ENCODE results near the gene GNAI1. TPM values are rescaled to one million over a fixed set of nuclear protein-coding genes. Genes with fewer than 3 reads are reported as not detected.
A peak's percentile ranks its signal among the peaks of the same experiment; 100 is the strongest.

Gene GNAI1
- total RNA-seq, 2 donors from 2014 or later = 3.6 TPM

DNA sequence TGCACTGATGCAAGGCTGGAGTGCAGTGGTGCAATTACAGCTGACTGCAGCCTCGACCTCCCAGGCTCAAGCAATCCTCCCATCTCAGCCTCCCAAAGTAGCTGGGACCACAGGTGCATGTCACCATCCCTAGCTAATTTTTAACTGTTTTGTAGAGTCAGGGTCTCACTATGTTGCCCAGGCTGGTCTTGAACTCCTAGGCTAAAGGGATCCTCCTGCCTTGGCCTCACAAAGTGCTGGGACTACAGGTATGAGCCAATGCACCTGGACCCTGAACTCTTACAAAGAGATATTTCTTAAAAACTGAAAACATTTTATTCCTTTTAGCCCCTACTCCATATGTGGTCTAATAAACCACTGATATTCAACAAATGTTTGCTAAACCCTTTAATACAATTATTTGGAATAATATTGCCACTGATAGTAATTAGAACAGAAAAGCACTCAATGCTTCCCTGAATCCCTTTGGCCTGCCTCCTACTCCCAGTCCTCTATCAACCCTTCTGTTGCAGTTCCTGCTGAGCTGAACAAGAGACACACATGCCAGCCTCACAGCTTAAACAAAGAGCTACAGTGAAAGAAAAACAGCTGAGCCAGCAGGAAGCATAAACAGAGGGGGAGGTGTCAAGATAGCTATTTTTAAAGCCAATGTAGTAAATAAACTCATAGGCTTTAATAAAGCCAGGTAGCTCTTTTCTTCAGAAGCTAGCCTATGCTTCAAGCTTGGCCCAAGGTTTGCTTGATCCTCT lies 7.0 kb upstream of the GNAI1 start:
- ATAC-seq (no peak), DNase-seq (ENCODE audit: low spot score in 2 of 2) (no peak)
- no peaks in the 10 kb centered on the region for H3K36me3 Mint-ChIP-seq
- no peaks in the 10 kb centered on the region for H3K9me3 Mint-ChIP-seq
- H3K27ac Mint-ChIP-seq = no peak overlapping the region

- H3K36me3 Mint-ChIP-seq = peaks cover 6 to 10% of the 10 kb centered on the region in 2 donors
- H3K9me3 Mint-ChIP-seq = peaks cover 0 to 3% of the 10 kb centered on the region in 2 donors
- ATAC-seq = no peak
These were observed 5.7 kb upstream of the GNAI1 start for GRCh38 chr7:80128918-80129317.

GRCh38 chr7:80129785-80130184 lies 4.8 kb upstream of the GNAI1 start:
- H3K36me3 Mint-ChIP-seq = peaks cover 10 to 14% of the 10 kb centered on the region in 2 donors
- ATAC-seq (no peak), DNase-seq (ENCODE audit: low spot score in 2 of 2) (no peak)
- H3K9me3 Mint-ChIP-seq = peaks cover 0 to 5% of the 10 kb centered on the region in 2 donors
- H3K27ac Mint-ChIP-seq = no peak overlapping the region

More at GRCh38 chr7:80128918-80129317, 5.7 kb upstream of the GNAI1 start:
- no peak overlapping the region for H3K27ac Mint-ChIP-seq
- no peak for DNase-seq (ENCODE audit: low spot score in 2 of 2)

- peaks cover 0 to 5% of the 10 kb centered on the region in 2 donors for H3K9me3 Mint-ChIP-seq
- DNase-seq (ENCODE audit: low spot score in 2 of 2) (no peak), ATAC-seq (no peak)
- H3K27ac Mint-ChIP-seq = no peak overlapping the region
- peaks cover 10 to 19% of the 10 kb centered on the region in 2 donors for H3K36me3 Mint-ChIP-seq
These were observed 2.8 kb upstream of the GNAI1 start for GRCh38 chr7:80131675-80132435.

DNA sequence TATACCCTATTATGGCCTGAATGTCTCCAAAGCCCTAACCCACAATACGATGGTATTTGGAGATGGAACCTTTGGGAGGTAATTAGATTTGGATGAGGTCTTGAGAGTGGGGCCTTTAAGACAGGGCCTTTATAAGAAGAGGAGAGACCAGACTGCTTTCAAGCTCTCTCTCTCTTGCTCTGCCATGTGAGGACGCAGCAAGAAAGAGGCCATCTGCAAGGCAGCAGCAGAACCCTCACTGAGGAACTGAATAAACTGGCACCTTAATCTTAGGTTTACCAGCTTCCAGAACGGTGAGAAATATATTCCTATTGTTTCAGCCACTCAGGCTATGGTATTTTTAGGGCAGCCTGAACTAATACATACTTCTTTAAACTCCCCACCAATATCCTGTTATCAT lies 2.0 kb upstream of the GNAI1 start:
- DNase-seq (ENCODE audit: low spot score in 2 of 2) (no peak), ATAC-seq (no peak)
- peaks cover 10 to 20% of the 10 kb centered on the region in 2 donors for H3K36me3 Mint-ChIP-seq
- H3K27ac Mint-ChIP-seq = no peak overlapping the region
- H3K9me3 Mint-ChIP-seq = peaks cover 0 to 5% of the 10 kb centered on the region in 2 donors

GRCh38 chr7:80133361-80134114 lies 1.1 kb upstream of the GNAI1 start:
- Mint-ChIP-seq H3K27ac (peak overlapping the region in 1 of 2 donors; percentile 65), H3K36me3 (peaks cover 10 to 23% of the 10 kb centered on the region in 2 donors), H3K9me3 (peaks cover 0 to 5% of the 10 kb centered on the region in 2 donors)
- DNase-seq (ENCODE audit: low spot score in 2 of 2) (no peak), ATAC-seq (no peak)

GRCh38 chr7:80134115-80134535 lies 506 bp upstream of the GNAI1 start:
- Mint-ChIP-seq H3K27ac (peak overlapping the region in 1 of 2 donors; percentile 65), H3K36me3 (peaks cover 10 to 27% of the 10 kb centered on the region in 2 donors), H3K9me3 (peaks cover 0 to 5% of the 10 kb centered on the region in 2 donors)
- DNase-seq (ENCODE audit: low spot score in 2 of 2) (no peak), ATAC-seq (no peak)

DNA sequence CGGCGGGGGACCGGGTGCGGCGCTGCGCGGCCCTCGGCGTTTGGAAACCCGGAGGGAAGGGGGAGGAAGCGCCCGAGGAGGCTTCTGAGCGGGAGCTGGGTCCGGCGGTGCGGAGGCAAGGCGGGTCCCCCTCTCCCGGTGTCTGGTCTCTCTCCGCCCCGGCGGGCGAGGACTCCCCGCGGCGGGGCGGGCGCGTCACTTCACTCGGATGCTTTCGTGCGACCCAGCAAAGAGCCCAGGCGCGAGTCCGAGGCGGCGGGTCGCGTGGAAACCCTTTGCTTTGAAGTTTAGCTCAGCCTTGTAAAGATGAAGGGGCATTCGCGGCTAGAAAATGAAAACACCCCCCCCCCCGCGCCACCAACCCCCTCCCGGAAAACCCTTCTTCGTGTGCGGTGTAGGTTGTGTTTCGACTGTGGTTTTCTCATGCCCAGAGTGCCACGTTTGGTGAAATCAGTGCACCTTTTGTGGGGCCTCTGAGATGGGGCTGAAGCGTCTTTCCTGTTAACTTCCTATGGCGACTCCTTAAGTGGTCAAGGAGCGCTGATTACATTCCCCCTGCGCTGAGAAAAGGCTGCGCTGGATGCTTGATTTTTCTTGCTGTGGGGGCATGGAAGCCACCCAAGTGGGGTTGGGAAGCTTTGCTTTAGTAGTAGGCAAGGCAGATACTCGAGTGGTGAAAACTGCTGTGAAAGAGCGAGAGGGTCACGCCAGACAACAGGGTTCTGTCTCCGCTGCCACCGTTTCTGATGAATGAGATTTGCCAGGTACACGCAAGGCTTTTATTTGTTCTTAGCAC lies 876 bp downstream of the GNAI1 start:
- DNase-seq (ENCODE audit: low spot score in 2 of 2) = peak; percentile 22 to 57
- Mint-ChIP-seq H3K36me3 (peaks cover 10 to 27% of the 10 kb centered on the region in 2 donors), H3K9me3 (peaks cover 0 to 5% of the 10 kb centered on the region in 2 donors), H3K27ac (peak overlapping the region; percentile 12 to 83)
- ATAC-seq = peak; percentile 25 to 57

GRCh38 chr7:80136261-80137055 lies 1.8 kb downstream of the GNAI1 start:
- peaks cover 0 to 5% of the 10 kb centered on the region in 2 donors for H3K9me3 Mint-ChIP-seq
- DNase-seq (ENCODE audit: low spot score in 2 of 2) = no peak
- ATAC-seq = peak; percentile 51 to 74
- H3K36me3 Mint-ChIP-seq = peaks cover 10 to 31% of the 10 kb centered on the region in 2 donors
- peak overlapping the region; percentile 78 to 83 for H3K27ac Mint-ChIP-seq

DNA sequence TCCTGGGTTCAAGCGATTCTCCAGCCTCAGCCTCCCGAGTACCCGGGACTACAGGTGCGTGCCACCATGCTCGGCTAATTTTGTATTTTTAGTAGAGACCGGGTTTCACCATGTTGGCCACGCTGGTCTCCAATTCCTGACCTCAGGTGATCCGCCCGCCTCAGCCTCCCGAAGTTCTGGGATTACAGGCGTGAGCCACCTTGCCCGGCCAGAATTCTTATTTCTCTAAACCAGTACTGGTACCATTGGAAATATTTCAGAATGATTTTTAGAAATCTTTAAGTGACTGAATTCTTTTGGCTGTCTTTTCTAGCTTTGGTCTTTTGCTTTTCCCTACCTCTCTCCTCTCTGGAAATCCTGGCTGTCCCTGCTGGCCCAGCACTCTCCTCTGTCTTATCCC lies 2.8 kb downstream of the GNAI1 start:
- no peak for ATAC-seq
- no peak for DNase-seq (ENCODE audit: low spot score in 2 of 2)
- Mint-ChIP-seq H3K36me3 (peaks cover 10 to 31% of the 10 kb centered on the region in 2 donors), H3K9me3 (peaks cover 0 to 5% of the 10 kb centered on the region in 2 donors), H3K27ac (no peak overlapping the region)

DNA sequence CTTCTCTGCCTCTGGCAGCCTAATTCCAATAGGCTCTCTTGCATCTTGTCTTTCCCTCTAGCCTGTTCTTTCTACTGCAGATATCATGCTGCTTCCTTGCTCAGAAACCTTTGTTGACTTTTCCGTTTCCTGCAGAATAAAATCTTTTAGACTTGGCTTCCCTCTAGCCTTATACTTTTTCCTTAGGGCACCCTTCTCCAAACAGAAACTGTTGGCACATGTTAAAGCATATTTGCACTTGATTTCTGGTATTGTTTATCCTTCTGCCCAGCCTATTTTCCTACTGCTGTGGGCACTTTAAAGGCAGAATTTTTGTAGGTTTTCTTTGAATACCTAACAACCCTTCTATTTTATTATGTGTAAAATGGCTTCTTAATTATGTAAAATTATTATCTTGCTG lies 4.6 kb downstream of the GNAI1 start:
- ATAC-seq (no peak), DNase-seq (ENCODE audit: low spot score in 2 of 2) (no peak)

GRCh38 chr7:80140388-80140787 lies 5.8 kb downstream of the GNAI1 start:
- no peak for ATAC-seq
- DNase-seq (ENCODE audit: low spot score in 2 of 2) = no peak
- Mint-ChIP-seq H3K27ac (no peak overlapping the region), H3K36me3 (peaks cover 0 to 17% of the 10 kb centered on the region in 2 donors), H3K9me3 (no peaks in the 10 kb centered on the region)

More for the DNA sequence above, 4.6 kb downstream of the GNAI1 start:
- no peaks in the 10 kb centered on the region for H3K9me3 Mint-ChIP-seq
- H3K36me3 Mint-ChIP-seq = peaks cover under 1 to 17% of the 10 kb centered on the region in 2 donors
- H3K27ac Mint-ChIP-seq = no peak overlapping the region

DNA sequence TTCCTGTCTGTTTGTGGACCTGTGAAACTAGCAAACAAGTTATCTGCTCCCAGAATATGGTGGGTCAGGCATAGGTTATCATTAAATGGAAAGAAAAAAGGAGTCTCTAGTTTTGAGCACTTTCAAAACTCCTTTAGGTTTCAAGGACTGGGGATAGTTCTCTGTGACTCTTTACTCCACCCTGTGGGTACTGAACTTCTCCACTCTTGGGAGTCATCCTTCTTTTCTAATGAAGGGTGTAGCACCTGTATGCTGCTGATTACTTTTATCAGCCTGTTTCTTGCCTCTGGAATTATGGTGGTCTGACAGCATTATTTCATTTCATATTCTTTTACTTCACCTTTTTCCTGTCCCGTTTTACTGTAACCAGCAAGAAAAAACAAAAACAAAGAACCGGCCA lies 6.7 kb downstream of the GNAI1 start:
- no peak overlapping the region for H3K27ac Mint-ChIP-seq
- H3K9me3 Mint-ChIP-seq = no peaks in the 10 kb centered on the region
- peaks cover 0 to 12% of the 10 kb centered on the region in 2 donors for H3K36me3 Mint-ChIP-seq
- ATAC-seq (no peak), DNase-seq (ENCODE audit: low spot score in 2 of 2) (no peak)

DNA sequence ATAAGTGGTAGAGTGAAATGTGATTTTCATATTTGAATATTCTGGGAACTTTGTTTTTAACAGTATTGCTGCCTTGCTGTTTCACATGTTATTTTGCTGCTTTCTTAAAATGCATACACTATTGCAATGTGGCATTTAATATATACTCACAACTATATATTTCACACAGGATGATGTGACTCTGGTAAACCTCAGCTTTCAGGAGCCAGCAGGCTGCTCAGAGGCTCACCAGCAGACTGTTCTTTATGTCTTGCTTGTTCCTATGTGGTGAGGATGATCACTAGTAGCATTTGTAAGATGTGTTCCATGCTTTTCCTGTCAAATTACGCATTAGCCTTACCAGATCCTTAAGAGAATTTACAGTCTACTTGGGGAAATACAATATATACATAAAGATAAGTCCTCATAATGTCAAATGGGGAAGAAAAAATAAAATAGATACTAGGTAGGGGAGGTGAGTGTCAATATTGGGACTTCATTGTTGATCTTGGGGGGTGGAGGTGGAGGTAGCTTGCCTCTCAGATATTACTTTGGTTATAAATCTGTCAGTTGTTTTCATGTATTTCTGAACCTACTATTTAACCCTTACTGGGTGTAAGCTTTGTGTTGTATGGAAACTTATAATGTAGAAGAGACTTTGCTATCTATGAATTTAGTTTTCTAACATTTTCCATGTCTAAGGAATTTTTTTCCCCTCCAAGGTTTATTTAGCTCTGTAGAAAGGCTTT lies 8.4 kb downstream of the GNAI1 start:
- DNase-seq (ENCODE audit: low spot score in 2 of 2) (no peak), ATAC-seq (no peak)
- Mint-ChIP-seq H3K36me3 (peaks cover 0 to 7% of the 10 kb centered on the region in 2 donors), H3K9me3 (no peaks in the 10 kb centered on the region), H3K27ac (no peak overlapping the region)

Data from activated naive CD4-positive, alpha-beta T cell treated with anti-CD3 and anti-CD28 coated beads, Interleukin-2, amount 50 U/mL, for 72 hours (primary cell).